ENCODE measurements around the gene CALN1. TPM values are rescaled to one million over a fixed set of nuclear protein-coding genes. Genes with fewer than 3 reads are reported as not detected.

Gene CALN1
- polyA plus RNA-seq, 1 experiment, result not detected

- no peaks in the 10 kb centered on the region for H3K36me3 ChIP-seq (ENCODE audit: control insufficient read depth, insufficient read depth, low read length)
- ChIA-PET CTCF (interaction anchor here (0.6 kb wide), 1 partner anchor 13 kb away, joined by 3 read pairs; no protein-coding TSS in a partner anchor), POLR2A (no interaction called here)
- H3K4me3 ChIP-seq (ENCODE audit: low read depth, low read length), result no peak overlapping the region
- no peak for TF ChIP-seq CTCF (IDR thresholded peaks at IDR 0.05; ENCODE audit: insufficient read depth, low read depth, low read length)
- no peaks in the 10 kb centered on the region for H3K27me3 ChIP-seq (ENCODE audit: control insufficient read depth, insufficient read depth, low read length)
- no peak for DNase-seq (ENCODE audit: low read depth)
Measured at GRCh38 chr7:72411419-72411818, 719 bp downstream of the CALN1 start.

- DNase-seq (ENCODE audit: low read depth), result no peak
- Histone ChIP-seq H3K27me3 (ENCODE audit: control insufficient read depth, insufficient read depth, low read length) (no peaks in the 10 kb centered on the region), H3K4me3 (ENCODE audit: low read depth, low read length) (no peak overlapping the region), H3K36me3 (ENCODE audit: control insufficient read depth, insufficient read depth, low read length) (no peaks in the 10 kb centered on the region)
- POLR2A ChIA-PET, result no interaction called here
- TF ChIP-seq CTCF (IDR thresholded peaks at IDR 0.05; ENCODE audit: insufficient read depth, low read depth, low read length), result no peak
- CTCF ChIA-PET, result no interaction called here
Measured at GRCh38 chr7:72409638-72410015, 2.5 kb downstream of the CALN1 start.

GRCh38 chr7:72408966-72409637, 3.0 kb downstream of the CALN1 start:
- no peak for DNase-seq (ENCODE audit: low read depth)
- ChIA-PET CTCF (no interaction called here), POLR2A (no interaction called here)
- no peak overlapping the region for H3K4me3 ChIP-seq (ENCODE audit: low read depth, low read length)
- H3K27me3 ChIP-seq (ENCODE audit: control insufficient read depth, insufficient read depth, low read length), result no peaks in the 10 kb centered on the region
- TF ChIP-seq CTCF (IDR thresholded peaks at IDR 0.05; ENCODE audit: insufficient read depth, low read depth, low read length), result no peak
- no peaks in the 10 kb centered on the region for H3K36me3 ChIP-seq (ENCODE audit: control insufficient read depth, insufficient read depth, low read length)

- DNase-seq (ENCODE audit: low read depth), result no peak
- POLR2A ChIA-PET, result no interaction called here
- CTCF ChIA-PET, result no interaction called here
- Histone ChIP-seq H3K36me3 (ENCODE audit: control insufficient read depth, insufficient read depth, low read length) (no peaks in the 10 kb centered on the region), H3K4me3 (ENCODE audit: low read depth, low read length) (no peak overlapping the region), H3K27me3 (ENCODE audit: control insufficient read depth, insufficient read depth, low read length) (no peaks in the 10 kb centered on the region)
- TF ChIP-seq CTCF (IDR thresholded peaks at IDR 0.05; ENCODE audit: insufficient read depth, low read depth, low read length), result no peak
Measured at GRCh38 chr7:72406820-72407403, 5.2 kb downstream of the CALN1 start.

- H3K36me3 ChIP-seq (ENCODE audit: control insufficient read depth, insufficient read depth, low read length), result no peaks in the 10 kb centered on the region
- no peaks in the 10 kb centered on the region for H3K27me3 ChIP-seq (ENCODE audit: control insufficient read depth, insufficient read depth, low read length)
- ChIA-PET POLR2A (no interaction called here), CTCF (no interaction called here)
- no peak for DNase-seq (ENCODE audit: low read depth)
- H3K4me3 ChIP-seq (ENCODE audit: low read depth, low read length), result no peak overlapping the region
- TF ChIP-seq CTCF (IDR thresholded peaks at IDR 0.05; ENCODE audit: insufficient read depth, low read depth, low read length), result no peak
Measured at GRCh38 chr7:72405871-72406270, 6.3 kb downstream of the CALN1 start.
